ENCODE results near the gene PAXIP1. TPM values are rescaled to one million over a fixed set of nuclear protein-coding genes. Genes with fewer than 3 reads are reported as not detected.

PAXIP1 gene
- total RNA-seq, 6 experiments from 2014 or later = 5.2 to 9.3 (median 7.4) TPM

DNA sequence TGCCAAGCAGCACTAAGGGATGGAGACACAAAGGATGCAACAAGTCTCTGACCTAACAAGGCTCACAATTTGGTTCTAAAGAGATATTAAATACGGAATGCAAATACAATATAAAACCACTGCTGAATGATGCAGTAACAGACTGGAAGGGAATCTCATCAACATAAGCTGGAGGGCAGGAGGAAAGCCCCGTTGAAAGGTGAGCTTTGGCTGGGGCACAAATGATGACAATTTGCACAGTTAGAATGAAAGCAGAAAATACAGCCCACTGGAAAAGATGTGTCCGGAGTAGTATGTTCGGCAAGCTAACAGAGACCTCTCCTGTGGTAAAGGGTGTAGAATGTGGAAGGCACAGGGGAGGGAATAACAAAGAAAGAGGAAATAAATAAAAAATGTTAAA lies 26.1 kb downstream of the PAXIP1 start:
- H3K27ac Mint-ChIP-seq = no peak overlapping the region
- H3K36me3 Mint-ChIP-seq (ENCODE audit: low read depth) = peaks cover 23% of the 10 kb centered on the region
- H3K4me3 Mint-ChIP-seq = no peak overlapping the region
- no peak for DNase-seq
- TF ChIP-seq, protein P1, sequence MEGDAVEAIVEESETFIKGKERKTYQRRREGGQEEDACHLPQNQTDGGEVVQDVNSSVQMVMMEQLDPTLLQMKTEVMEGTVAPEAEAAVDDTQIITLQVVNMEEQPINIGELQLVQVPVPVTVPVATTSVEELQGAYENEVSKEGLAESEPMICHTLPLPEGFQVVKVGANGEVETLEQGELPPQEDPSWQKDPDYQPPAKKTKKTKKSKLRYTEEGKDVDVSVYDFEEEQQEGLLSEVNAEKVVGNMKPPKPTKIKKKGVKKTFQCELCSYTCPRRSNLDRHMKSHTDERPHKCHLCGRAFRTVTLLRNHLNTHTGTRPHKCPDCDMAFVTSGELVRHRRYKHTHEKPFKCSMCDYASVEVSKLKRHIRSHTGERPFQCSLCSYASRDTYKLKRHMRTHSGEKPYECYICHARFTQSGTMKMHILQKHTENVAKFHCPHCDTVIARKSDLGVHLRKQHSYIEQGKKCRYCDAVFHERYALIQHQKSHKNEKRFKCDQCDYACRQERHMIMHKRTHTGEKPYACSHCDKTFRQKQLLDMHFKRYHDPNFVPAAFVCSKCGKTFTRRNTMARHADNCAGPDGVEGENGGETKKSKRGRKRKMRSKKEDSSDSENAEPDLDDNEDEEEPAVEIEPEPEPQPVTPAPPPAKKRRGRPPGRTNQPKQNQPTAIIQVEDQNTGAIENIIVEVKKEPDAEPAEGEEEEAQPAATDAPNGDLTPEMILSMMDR (IDR thresholded peaks at IDR 0.05) = no peak
- no peaks in the 10 kb centered on the region for H3K9me3 Mint-ChIP-seq
- no peaks in the 10 kb centered on the region for H3K27me3 Mint-ChIP-seq (ENCODE audit: insufficient read depth)
- H3K4me1 Mint-ChIP-seq (ENCODE audit: low read depth) = no peaks in the 10 kb centered on the region

- no peak overlapping the region for H3K27ac Mint-ChIP-seq
- DNase-seq = no peak
- H3K4me3 Mint-ChIP-seq = no peak overlapping the region
- peaks cover 28% of the 10 kb centered on the region for H3K36me3 Mint-ChIP-seq (ENCODE audit: low read depth)
- no peaks in the 10 kb centered on the region for H3K4me1 Mint-ChIP-seq (ENCODE audit: low read depth)
- no peaks in the 10 kb centered on the region for H3K9me3 Mint-ChIP-seq
- no peaks in the 10 kb centered on the region for H3K27me3 Mint-ChIP-seq (ENCODE audit: insufficient read depth)
- TF ChIP-seq, protein P1 (IDR thresholded peaks at IDR 0.05) = no peak
These were observed 26.9 kb downstream of the PAXIP1 start for GRCh38 chr7:154975984-154976383.

DNA sequence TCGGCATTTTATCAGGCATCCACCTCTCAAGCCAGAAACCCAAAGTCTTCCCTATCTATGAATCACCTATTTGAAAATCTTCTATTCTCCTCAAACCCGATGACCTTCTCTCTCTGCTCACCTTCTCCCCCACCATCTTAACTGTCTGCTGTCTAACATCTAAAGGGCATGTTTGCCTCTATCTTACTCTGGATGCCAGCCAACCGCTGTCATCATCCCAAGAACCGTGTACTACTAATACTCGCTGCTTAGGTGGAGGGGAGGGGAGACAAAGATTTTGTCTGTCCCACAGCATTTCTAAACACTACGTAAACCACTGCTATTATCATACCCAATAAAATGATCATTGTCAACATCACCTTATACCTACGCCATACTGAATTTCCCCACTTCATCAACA lies 29.5 kb downstream of the PAXIP1 start:
- Mint-ChIP-seq H3K36me3 (ENCODE audit: low read depth) (peaks cover 20% of the 10 kb centered on the region), H3K27me3 (ENCODE audit: insufficient read depth) (no peaks in the 10 kb centered on the region), H3K27ac (no peak overlapping the region), H3K4me3 (no peak overlapping the region), H3K4me1 (ENCODE audit: low read depth) (no peaks in the 10 kb centered on the region), H3K9me3 (no peaks in the 10 kb centered on the region)
- TF ChIP-seq, protein P1 (IDR thresholded peaks at IDR 0.05) = no peak
- no peak for DNase-seq

DNA sequence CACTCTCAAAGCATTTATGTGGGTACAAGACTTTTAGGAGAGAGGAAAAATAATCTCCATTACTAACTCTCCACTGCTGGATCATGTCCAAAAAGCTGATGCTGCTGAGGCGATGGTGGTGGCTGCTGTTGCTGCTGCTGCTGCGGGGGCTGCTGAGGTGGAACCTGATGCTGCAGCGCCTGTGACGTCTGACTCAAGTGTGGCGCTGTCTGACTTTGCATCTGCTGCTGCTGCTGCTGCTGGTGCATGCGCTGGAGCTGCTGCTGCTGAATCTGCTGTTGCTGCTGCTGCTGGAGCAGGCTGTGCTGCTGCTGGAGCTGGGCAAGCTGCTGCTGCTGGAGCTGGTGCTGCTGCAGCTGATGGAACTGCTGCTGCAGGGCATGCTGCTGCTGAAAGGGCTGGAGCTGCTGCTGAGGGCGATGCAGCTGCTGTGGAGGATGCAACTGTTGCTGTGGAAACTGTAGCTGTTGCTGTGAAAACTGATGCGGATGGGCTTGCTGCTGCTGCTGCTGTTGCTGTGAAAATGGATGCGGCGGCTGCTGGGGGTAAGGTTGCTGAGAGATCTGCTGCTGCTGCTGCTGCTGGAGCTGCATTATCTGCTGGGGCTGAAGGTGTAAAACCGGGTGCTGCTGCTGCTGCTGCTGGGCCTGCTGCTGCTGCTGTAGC lies 34.5 kb downstream of the PAXIP1 start:
- H3K4me3 Mint-ChIP-seq = no peak overlapping the region
- no peaks in the 10 kb centered on the region for H3K4me1 Mint-ChIP-seq (ENCODE audit: low read depth)
- H3K27me3 Mint-ChIP-seq (ENCODE audit: insufficient read depth) = no peaks in the 10 kb centered on the region
- H3K36me3 Mint-ChIP-seq (ENCODE audit: low read depth) = peaks cover 23% of the 10 kb centered on the region
- TF ChIP-seq, protein P1 (IDR thresholded peaks at IDR 0.05) = no peak
- H3K9me3 Mint-ChIP-seq = no peaks in the 10 kb centered on the region
- H3K27ac Mint-ChIP-seq = no peak overlapping the region
- no peak for DNase-seq

DNA sequence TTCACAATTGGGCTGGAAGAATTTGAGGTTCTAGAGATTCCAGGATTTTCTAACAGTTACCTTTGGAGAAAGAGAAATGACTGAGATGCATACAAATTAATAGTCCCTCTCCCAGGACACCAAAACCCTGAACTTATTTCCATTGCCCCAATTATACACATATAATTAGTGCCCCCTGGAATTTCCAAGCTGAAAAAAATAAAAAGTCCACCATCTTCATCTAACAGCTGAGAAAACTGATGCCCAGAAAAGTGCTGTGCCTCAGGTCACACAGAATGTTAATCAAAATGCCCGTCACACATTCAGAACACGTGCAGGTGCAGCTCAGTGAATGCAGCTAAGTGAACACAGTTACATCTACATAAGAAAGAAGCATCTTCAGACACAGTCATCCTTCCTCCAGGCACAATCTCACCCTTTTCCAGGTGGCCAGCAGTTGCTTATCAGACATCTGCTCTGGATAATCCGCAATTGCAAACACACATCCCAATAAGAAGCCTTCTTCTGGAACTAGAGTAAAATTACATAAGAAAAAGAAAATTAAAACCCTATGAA lies 35.4 kb downstream of the PAXIP1 start:
- Mint-ChIP-seq H3K36me3 (ENCODE audit: low read depth) (peaks cover 24% of the 10 kb centered on the region), H3K9me3 (no peaks in the 10 kb centered on the region), H3K4me1 (ENCODE audit: low read depth) (no peaks in the 10 kb centered on the region), H3K27ac (no peak overlapping the region), H3K4me3 (no peak overlapping the region), H3K27me3 (ENCODE audit: insufficient read depth) (no peaks in the 10 kb centered on the region)
- TF ChIP-seq, protein P1 (IDR thresholded peaks at IDR 0.05) = no peak
- no peak for DNase-seq
